GM12878 (cell line): ENCODE results near the gene RAP1A. TPM values are rescaled to one million over a fixed set of nuclear protein-coding genes. Genes with fewer than 3 reads are reported as not detected.

Source experiments
- ATAC-seq: fragments of 200-7000 bp; cut with Tn5 transposase; 3 replicates; pipeline ENCODE4 v1.9.1; 2020; ENCODE audit warnings: mild to moderate bottlenecking, moderate library complexity
- BruUV-seq: library from RNA; stranded (reverse); fragments of 400-500 nt; replicated peaks from 2 replicates; lab custom pipeline; 2021; lab: Mats Ljungman, UMichigan
- CTCF ChIA-PET: fragments of 300-600 bp; sonication (Branson Sonifier 250); formaldehyde crosslinking; extraction: SDS; loops from one replicate; lab custom pipeline; 2021; ENCODE audit warnings: inconsistent platforms; lab: Yijun Ruan, JAX
- POLR2A ChIA-PET: fragments of 350-600 bp; formaldehyde crosslinking; extraction: SDS; loops from one replicate; lab custom pipeline; 2021; ENCODE audit warnings: inconsistent platforms; lab: Charles Lee
- RAD21 ChIA-PET: fragments of 300-600 bp; sonication (Branson Sonifier 250); formaldehyde crosslinking; loops from one replicate; lab custom pipeline; 2023; ENCODE audit warnings: antibody characterized with exemption; ENCODE audit not compliant: unreplicated experiment; lab: Charles Lee
- SMC1A ChIA-PET: fragments of 300-600 bp; sonication (Branson Sonifier 250); formaldehyde crosslinking; loops from one replicate; lab custom pipeline; 2023; ENCODE audit not compliant: unreplicated experiment, uncharacterized antibody; lab: Charles Lee
- DNase-seq: peaks from one replicate; pipeline ENCODE4 v3.0.0-alpha.2; 2011; ENCODE audit warnings: low read depth, low spot score
- FAIRE-seq: peaks from 3 replicates; lab custom pipeline; 2011; peaks lifted over from hg19 to GRCh38; lab: Jason Lieb, UNC
- H2AFZ ChIP-seq: 2 replicates; pipeline ENCODE4 v1.6.0; 2011; ENCODE audit warnings: low read depth, low read length, control low read depth; ENCODE audit not compliant: control insufficient read depth
- H3K27ac ChIP-seq: 2 replicates; pipeline ENCODE4 v1.5.1; 2011; ENCODE audit warnings: control low read depth; ENCODE audit not compliant: control insufficient read depth, insufficient read depth
- H3K27me3 ChIP-seq, 2 experiments: replicated peaks in 1 of 2; 2 replicates each; pipeline versions ENCODE4 v1.6.0 to v1.6.1; 2011; ENCODE audit warnings: low read length in 1 of 2; ENCODE audit not compliant: control insufficient read depth in 2 of 2, insufficient read depth in 2 of 2
- H3K36me3 ChIP-seq, 2 experiments: 2 replicates each; pipeline ENCODE4 v1.5.1; 2011; ENCODE audit warnings: low read length in 1 of 2; ENCODE audit not compliant: control insufficient read depth in 2 of 2, insufficient read depth in 2 of 2
- H3K4me1 ChIP-seq: 2 replicates; pipeline ENCODE4 v1.6.1; 2011; ENCODE audit warnings: mild to moderate bottlenecking, low read length, moderate library complexity, mixed read lengths; ENCODE audit not compliant: control insufficient read depth, insufficient read depth
- H3K4me2 ChIP-seq: 2 replicates; pipeline ENCODE4 v1.6.0; 2011; ENCODE audit warnings: control low read depth; ENCODE audit not compliant: control insufficient read depth, insufficient read depth
- H3K4me3 ChIP-seq: fragments of 200-600 bp; sonication (generic); 2 replicates; pipeline ENCODE4 v1.5.1; 2016
- H3K79me2 ChIP-seq: 2 replicates; pipeline ENCODE4 v1.6.0; 2011; ENCODE audit warnings: low read length; ENCODE audit not compliant: control insufficient read depth, insufficient read depth
- H3K9ac ChIP-seq: 2 replicates; pipeline ENCODE4 v1.8.0; 2011; ENCODE audit warnings: low read length, control low read depth, mixed read lengths; ENCODE audit not compliant: control insufficient read depth, insufficient read depth
- H3K9me3 ChIP-seq: replicated peaks from 3 replicates; pipeline ENCODE4 v1.5.1; 2011; ENCODE audit warnings: mild to moderate bottlenecking, low read length; ENCODE audit not compliant: control insufficient read depth, insufficient read depth
- H4K20me1 ChIP-seq: 2 replicates; pipeline ENCODE4 v1.6.0; 2011; ENCODE audit not compliant: control insufficient read depth, insufficient read depth
- ASH2L ChIP-seq: fragments of 300-600, 200-600 bp; sonication (generic); IDR thresholded peaks from 2 replicates; pipeline ENCODE4 v1.6.1; 2017; ENCODE audit warnings: low read depth, mild to moderate bottlenecking, borderline replicate concordance
- BCL3 ChIP-seq: IDR thresholded peaks from 2 replicates; pipeline ENCODE4 v1.6.1; 2011; ENCODE audit warnings: borderline replicate concordance, low read depth, mild to moderate bottlenecking, moderate library complexity, low read length; ENCODE audit not compliant: insufficient read depth, poor library complexity, severe bottlenecking
- CTCF ChIP-seq, 3 experiments: IDR thresholded peaks in 2 of 3; conservative IDR thresholded peaks in 1 of 3; 2 replicates each; pipeline ENCODE4 v1.5.1; 2011; ENCODE audit warnings: low read depth in 3 of 3, low read length in 3 of 3, mild to moderate bottlenecking in 3 of 3, control low read depth in 2 of 3, moderate library complexity in 2 of 3, inconsistent platforms in 1 of 3, mixed read lengths in 1 of 3; ENCODE audit not compliant: control insufficient read depth in 2 of 3, insufficient read depth in 1 of 3; ENCODE audit errors: extremely low read depth in 1 of 3
- IRF5 ChIP-seq: fragments of 450-650 bp; IDR thresholded peaks from 2 replicates; pipeline ENCODE4 v1.6.1; 2017; ENCODE audit warnings: borderline replicate concordance
- KAT2A ChIP-seq: conservative IDR thresholded peaks from 2 replicates; pipeline ENCODE4 v1.6.1; 2011; ENCODE audit warnings: low read depth, low read length; ENCODE audit not compliant: control insufficient read depth
- KLF5 ChIP-seq: fragments of 450-650 bp; IDR thresholded peaks from 2 replicates; pipeline ENCODE4 v1.6.1; 2014; ENCODE audit warnings: mild to moderate bottlenecking; ENCODE audit not compliant: partially characterized antibody
- LARP7 ChIP-seq: fragments of 450-650 bp; IDR thresholded peaks from 2 replicates; pipeline ENCODE4 v1.6.1; 2017; ENCODE audit warnings: mild to moderate bottlenecking
- PML ChIP-seq: IDR thresholded peaks from 2 replicates; pipeline ENCODE4 v1.6.1; 2012; ENCODE audit warnings: low read length, inconsistent platforms
- POLR2AphosphoS2 ChIP-seq: IDR thresholded peaks from 2 replicates; pipeline ENCODE4 v1.6.1; 2011; ENCODE audit warnings: low read depth, mild to moderate bottlenecking, low read length, improper control_type of control experiment, moderate library complexity
- RB1 ChIP-seq: fragments of 450-650 bp; formaldehyde crosslinking; IDR thresholded peaks from 2 replicates; pipeline ENCODE4 v1.6.1; 2017; ENCODE audit warnings: mild to moderate bottlenecking, borderline replicate concordance
- ZBTB11 ChIP-seq: fragments of 450-650 bp; formaldehyde crosslinking; IDR thresholded peaks from 2 replicates; pipeline ENCODE4 v1.5.0; 2022; ENCODE audit warnings: mild to moderate bottlenecking, missing genetic modification characterization
- ZNF207 ChIP-seq: fragments of 450-650 bp; IDR thresholded peaks from 2 replicates; pipeline ENCODE4 v1.6.1; 2014; ENCODE audit warnings: antibody characterized with exemption, mild to moderate bottlenecking, borderline replicate concordance
- ZNF24 ChIP-seq: fragments of 450-650 bp; IDR thresholded peaks from 2 replicates; pipeline ENCODE4 v1.6.1; 2017; ENCODE audit warnings: antibody characterized with exemption, mild to moderate bottlenecking
- WGBS: methylation state at CpG from one replicate; pipeline ENCODE4 v1.1.6; 2016; ENCODE audit warnings: low lambda C conversion rate; ENCODE audit not compliant: insufficient replicate concordance, insufficient coverage; ENCODE audit errors: missing lambda C conversion rate; 5-methylcytosine and 5-hydroxymethylcytosine counted together
- in situ Hi-C: fragments of 300-500 bp; cut with MboI; formaldehyde crosslinking; loops from 9 replicates; pipeline ENCODE4 v1.14.3; 2018; ENCODE audit warnings: mixed read lengths
- intact Hi-C: fragments of 100-400 bp; cut with micrococcal nuclease; formaldehyde crosslinking; loops from one replicate; pipeline ENCODE4 v1.14.2; 2022; ENCODE audit not compliant: unreplicated experiment
- polyA plus RNA-seq, 11 experiments: library from polyadenylated mRNA; depleted of rRNA in 4 of 11; unstranded in 6 of 11; stranded (reverse) in 5 of 11; fragments of >200 nt; fragmentation: Nextera tagmentation in 4 of 11; fragmentation: Illumina TruSeq in 1 of 11; extraction: Ambion mirVana in 4 of 11; extraction: Trizol in 1 of 11; gene quantifications; 1 replicate in 1 of 11; 2 replicates in 10 of 11; pipeline versions ENCODE4 v1.2.1 to v1.2.3, GENCODE V29; 2011 to 2016; ENCODE audit warnings: inconsistent platforms in 2 of 11, missing spikeins in 2 of 11, low read depth in 1 of 11
- total RNA-seq, 4 experiments: library from RNA; depleted of rRNA in 3 of 4; stranded (reverse); fragments of >200 nt in 3 of 4; fragmentation: Illumina TruSeq in 1 of 4; extraction: Trizol in 1 of 4; gene quantifications; 2 replicates each; pipeline versions ENCODE4 v1.2.1 to v1.2.3, GENCODE V29; 2013 to 2021

RAP1A gene
- total and polyA plus RNA-seq, 10 of the 15 experiments (the other 5 are each of a cell fraction or from before 2014, with no cell fraction given), result 38.4 to 213 (median 86.0) TPM

- Histone ChIP-seq H3K9ac (no peak overlapping the region), H3K27ac (no peak overlapping the region), H3K27me3 (no peaks in the 10 kb centered on the region), H3K4me3 (no peak overlapping the region), H4K20me1 (no peaks in the 10 kb centered on the region), H3K4me2 (no peak overlapping the region), H3K79me2 (peaks cover 38% of the 10 kb centered on the region), H3K4me1 (peaks cover 15% of the 10 kb centered on the region), H3K36me3 (peaks cover 3 to 27% of the 10 kb centered on the region in 2 experiments; a peak in 3 of 4 replicates), H3K9me3 (peaks cover 8% of the 10 kb centered on the region; the same call in 2 of the 3 replicates), H2AFZ (no peak overlapping the region)
- SMC1A ChIA-PET, result interaction anchor here (1.1 to 4.2 kb wide), 7 partner anchors 8 to 184 kb away, joined by 3 to 25 read pairs (median 4); no protein-coding TSS in a partner anchor
- CTCF ChIA-PET, result interaction anchor here (1.3 to 3.2 kb wide), 5 partner anchors 11 to 184 kb away, joined by 4 to 13 read pairs (median 10); no protein-coding TSS in a partner anchor
- DNase-seq (no peak), FAIRE-seq (no peak), ATAC-seq (no peak)
- intact Hi-C loops, result no loop called here
- whole genome bisulfite sequencing, result 100% methylated on average over 1 of the region's 1 CpG
- RAD21 ChIA-PET, result interaction anchor here (1.2 to 3.7 kb wide), 3 partner anchors 14 to 70 kb away, joined by 3 to 10 read pairs (median 4); no protein-coding TSS in a partner anchor
- in situ Hi-C loops, result no loop called here
- BruUV-seq, result no TSS peak
- POLR2A ChIA-PET, result no interaction called here
- TF ChIP-seq IRF5 (no peak), RB1 (no peak), KLF5 (no peak), CTCF (IDR thresholded peaks at IDR 0.05 in 2 of 3, conservative IDR thresholded peaks at IDR 0.05 in 1 of 3; ENCODE audit: control insufficient read depth in 2 of 3, extremely low read depth in 1 of 3, insufficient read depth in 1 of 3, low read depth in 3 of 3, low read length in 3 of 3) (no peak), ZNF207 (no peak), LARP7 (no peak), ZNF24 (no peak), POLR2AphosphoS2 (no peak), ZBTB11 (CRISPR knock-in tag) (no peak), PML (no peak), KAT2A (no peak), BCL3 (no peak), ASH2L (no peak)
Measured at GRCh38 chr1:111691886-111692285, 72.3 kb downstream of the RAP1A start.
